Breast epithelium (tissue), 3 donors: ENCODE data around the gene MRTFA.

Source experiments
- POLR2A ChIP-seq: fragments of 450-650 bp; IDR thresholded peaks from one replicate; pipeline ENCODE4 v1.6.1; 2016; ENCODE audit warnings: antibody characterized with exemption, mild to moderate bottlenecking, moderate library complexity
- TF ChIP-seq, protein P1 (sequence below), 3 donors: fragments of 450-650 bp; IDR thresholded peaks; one replicate each; pipeline ENCODE4 v1.5.1; 2016 to 2017; ENCODE audit warnings: antibody characterized with exemption in 3 of 3, mild to moderate bottlenecking in 3 of 3, moderate library complexity in 3 of 3

DNA sequence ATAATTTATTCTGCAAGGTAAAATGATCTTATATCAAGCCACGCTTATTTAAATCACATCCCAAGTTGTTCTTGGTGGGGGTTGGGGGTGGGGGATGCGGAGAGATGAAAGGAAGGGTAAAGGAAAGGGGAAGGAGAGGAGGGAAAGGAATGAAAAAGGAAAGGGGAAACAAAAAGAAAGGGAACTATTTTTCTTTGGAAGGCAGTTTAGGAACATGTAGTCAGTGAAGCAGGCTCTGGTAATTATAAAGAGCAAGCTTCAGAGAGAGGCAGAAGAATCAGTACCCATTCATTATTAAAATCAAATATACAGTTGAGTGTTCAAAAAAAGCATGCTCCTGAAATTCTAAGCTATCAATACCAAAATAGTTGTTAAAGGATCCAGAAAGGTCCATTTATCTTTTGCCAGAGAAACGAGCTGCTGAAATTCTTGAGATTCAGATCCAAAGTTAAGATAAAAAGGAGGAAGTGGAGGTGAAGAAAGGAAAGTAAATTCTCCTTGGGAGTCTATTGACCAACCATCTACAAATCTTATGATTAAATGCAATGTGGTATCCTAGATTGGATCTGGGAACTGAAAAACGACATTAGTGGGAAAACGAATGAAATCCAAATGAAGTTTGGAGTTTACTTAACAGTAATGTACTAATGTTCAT lies 158.7 kb downstream of the MRTFA start:
- TF ChIP-seq, protein P1, sequence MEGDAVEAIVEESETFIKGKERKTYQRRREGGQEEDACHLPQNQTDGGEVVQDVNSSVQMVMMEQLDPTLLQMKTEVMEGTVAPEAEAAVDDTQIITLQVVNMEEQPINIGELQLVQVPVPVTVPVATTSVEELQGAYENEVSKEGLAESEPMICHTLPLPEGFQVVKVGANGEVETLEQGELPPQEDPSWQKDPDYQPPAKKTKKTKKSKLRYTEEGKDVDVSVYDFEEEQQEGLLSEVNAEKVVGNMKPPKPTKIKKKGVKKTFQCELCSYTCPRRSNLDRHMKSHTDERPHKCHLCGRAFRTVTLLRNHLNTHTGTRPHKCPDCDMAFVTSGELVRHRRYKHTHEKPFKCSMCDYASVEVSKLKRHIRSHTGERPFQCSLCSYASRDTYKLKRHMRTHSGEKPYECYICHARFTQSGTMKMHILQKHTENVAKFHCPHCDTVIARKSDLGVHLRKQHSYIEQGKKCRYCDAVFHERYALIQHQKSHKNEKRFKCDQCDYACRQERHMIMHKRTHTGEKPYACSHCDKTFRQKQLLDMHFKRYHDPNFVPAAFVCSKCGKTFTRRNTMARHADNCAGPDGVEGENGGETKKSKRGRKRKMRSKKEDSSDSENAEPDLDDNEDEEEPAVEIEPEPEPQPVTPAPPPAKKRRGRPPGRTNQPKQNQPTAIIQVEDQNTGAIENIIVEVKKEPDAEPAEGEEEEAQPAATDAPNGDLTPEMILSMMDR (IDR thresholded peaks at IDR 0.05) = no peak
- no peak for TF ChIP-seq POLR2A
